Natural killer cell (primary cell): ENCODE data around the gene PIWIL4. TPM values are rescaled to one million over a fixed set of nuclear protein-coding genes. Genes with fewer than 3 reads are reported as not detected.

Experiments used
- ATAC-seq, 3 donors: fragments of 150-1000 bp in 2 of 3; fragments of 200-7000 bp in 1 of 3; cut with Tn5 transposase; 1 replicate in 1 of 3; 2 replicates in 2 of 3; pipeline ENCODE4 v1.10.0; 2021; ENCODE audit warnings: mild to moderate bottlenecking in 2 of 3, moderate library complexity in 2 of 3
- DNase-seq, 2 donors: peaks; one replicate each; pipeline versions ENCODE4 v3.0.0 to v3.0.0-alpha.2; 2013 to 2021; ENCODE audit warnings: mixed read lengths in 1 of 2
- H3K27ac ChIP-seq: one replicate; pipeline ENCODE4 v1.5.1; 2013; ENCODE audit warnings: mild to moderate bottlenecking, low read length
- H3K27me3 ChIP-seq: one replicate; pipeline ENCODE4 v1.6.1; 2013; ENCODE audit warnings: low read length; ENCODE audit not compliant: control insufficient read depth, insufficient read depth
- H3K36me3 ChIP-seq: one replicate; pipeline ENCODE4 v1.6.1; 2013; ENCODE audit warnings: low read length; ENCODE audit not compliant: control insufficient read depth, insufficient read depth
- H3K4me1 ChIP-seq: one replicate; pipeline ENCODE4 v1.6.1; 2013; ENCODE audit warnings: low read length; ENCODE audit not compliant: control insufficient read depth, insufficient read depth
- H3K4me3 ChIP-seq: one replicate; pipeline ENCODE4 v1.5.1; 2013; ENCODE audit warnings: low read length
- H3K9me3 ChIP-seq: one replicate; pipeline ENCODE4 v1.6.1; 2013; ENCODE audit warnings: low read length; ENCODE audit not compliant: control insufficient read depth, insufficient read depth
- H3K27ac Mint-ChIP-seq, 2 donors: one replicate each; pipeline ENCODE4 v1.8.0; 2022; ENCODE audit warnings: mild to moderate bottlenecking in 2 of 2, mixed read lengths in 2 of 2, moderate library complexity in 1 of 2
- H3K27me3 Mint-ChIP-seq, 2 donors: one replicate each; pipeline ENCODE4 v1.8.0; 2022; ENCODE audit warnings: low read depth in 2 of 2, mixed read lengths in 2 of 2
- H3K36me3 Mint-ChIP-seq: one replicate; pipeline ENCODE4 v1.8.0; 2022; ENCODE audit warnings: mixed read lengths
- H3K4me1 Mint-ChIP-seq, 2 donors: one replicate each; pipeline ENCODE4 v1.8.0; 2022; ENCODE audit warnings: mixed read lengths in 2 of 2
- H3K4me3 Mint-ChIP-seq: one replicate; pipeline ENCODE4 v1.8.0; 2022; ENCODE audit warnings: mild to moderate bottlenecking, moderate library complexity, mixed read lengths
- H3K9me3 Mint-ChIP-seq, 2 donors: one replicate each; pipeline ENCODE4 v1.8.0; 2022; ENCODE audit warnings: mixed read lengths in 2 of 2
- WGBS: methylation state at CpG from one replicate; pipeline ENCODE4 v1.1.7; 2013; ENCODE audit warnings: missing lambda C conversion rate; ENCODE audit not compliant: insufficient coverage; 5-methylcytosine and 5-hydroxymethylcytosine counted together
- intact Hi-C: fragments of 100-400 bp; cut with micrococcal nuclease; formaldehyde crosslinking; loops from one replicate; pipeline ENCODE4 v1.14.2; 2022
- total RNA-seq, 4 donors: library from RNA; stranded (reverse); fragments of 120-200 nt in 1 of 4; gene quantifications; one replicate each; pipeline versions ENCODE4 v1.2.3 to v1.2.4, GENCODE V29; 2013 to 2022
- TF ChIP-seq, protein P1 (sequence below): fragments of 200-600 bp; IDR thresholded peaks from one replicate; pipeline ENCODE4 v1.8.0; 2022; ENCODE audit warnings: antibody characterized with exemption

The PIWIL4 gene
- total RNA-seq, 3 donors from 2014 or later (not counting 1 experiment from before 2014, with no cell fraction given), result 2.0 to 2.7 (median 2.2) TPM

DNA sequence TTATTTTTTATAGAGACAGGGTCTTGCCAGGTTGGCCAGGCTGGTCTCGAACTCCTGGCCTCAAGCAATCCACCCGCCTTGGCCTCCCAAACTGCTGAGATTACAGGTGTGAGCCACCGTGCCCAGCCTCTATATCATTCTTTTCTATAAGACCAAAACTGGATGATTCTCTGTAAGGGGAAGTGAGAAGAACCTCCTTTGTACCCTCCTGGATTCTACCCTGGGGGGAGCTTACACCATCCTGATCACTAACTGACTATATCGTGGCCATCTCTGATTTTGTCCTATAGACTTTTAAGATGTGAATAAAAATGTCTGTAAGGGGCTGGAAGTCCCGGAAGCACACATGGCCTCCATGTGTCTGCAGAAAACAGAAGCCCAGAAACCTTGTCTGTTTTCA lies 9.1 kb downstream of the PIWIL4 start:
- Mint-ChIP-seq H3K27ac (no peak overlapping the region), H3K4me3 (no peak overlapping the region)
- intact Hi-C loops, result no loop called here

DNA sequence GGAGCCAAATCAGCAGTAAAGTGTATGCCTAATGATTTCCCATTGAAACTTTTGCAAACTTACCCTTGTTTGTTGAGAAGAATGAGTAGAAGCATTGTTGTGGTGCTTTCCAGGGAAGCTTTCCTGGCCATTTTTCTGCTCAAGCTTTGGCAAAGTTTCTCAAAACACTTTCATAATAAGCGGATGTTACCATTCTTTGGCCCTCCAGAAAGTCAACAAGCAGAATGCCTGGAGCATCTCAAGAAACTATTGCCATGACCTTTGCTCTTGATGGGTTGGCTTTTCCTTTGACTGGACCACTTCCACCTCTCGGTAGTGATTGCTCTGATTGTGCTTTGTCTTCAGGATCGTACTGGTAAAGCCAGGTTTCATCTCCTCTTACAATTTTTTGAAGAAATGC lies 10.7 kb downstream of the PIWIL4 start:
- Mint-ChIP-seq H3K4me1 (no peaks in the 10 kb centered on the region), H3K27ac (no peak overlapping the region), H3K36me3 (no peaks in the 10 kb centered on the region), H3K4me3 (no peak overlapping the region), H3K9me3 (no peaks in the 10 kb centered on the region), H3K27me3 (no peaks in the 10 kb centered on the region)
- H3K4me1 ChIP-seq, result no peaks in the 10 kb centered on the region
- WGBS, result 79% methylated on average over 3 of the region's 3 CpGs
- ATAC-seq, result no peak
- H3K4me3 ChIP-seq, result no peak overlapping the region
- no peaks in the 10 kb centered on the region for H3K36me3 ChIP-seq
- H3K27me3 ChIP-seq, result no peaks in the 10 kb centered on the region
- no peak overlapping the region for H3K27ac ChIP-seq
- no peak for DNase-seq
- TF ChIP-seq, protein P1, sequence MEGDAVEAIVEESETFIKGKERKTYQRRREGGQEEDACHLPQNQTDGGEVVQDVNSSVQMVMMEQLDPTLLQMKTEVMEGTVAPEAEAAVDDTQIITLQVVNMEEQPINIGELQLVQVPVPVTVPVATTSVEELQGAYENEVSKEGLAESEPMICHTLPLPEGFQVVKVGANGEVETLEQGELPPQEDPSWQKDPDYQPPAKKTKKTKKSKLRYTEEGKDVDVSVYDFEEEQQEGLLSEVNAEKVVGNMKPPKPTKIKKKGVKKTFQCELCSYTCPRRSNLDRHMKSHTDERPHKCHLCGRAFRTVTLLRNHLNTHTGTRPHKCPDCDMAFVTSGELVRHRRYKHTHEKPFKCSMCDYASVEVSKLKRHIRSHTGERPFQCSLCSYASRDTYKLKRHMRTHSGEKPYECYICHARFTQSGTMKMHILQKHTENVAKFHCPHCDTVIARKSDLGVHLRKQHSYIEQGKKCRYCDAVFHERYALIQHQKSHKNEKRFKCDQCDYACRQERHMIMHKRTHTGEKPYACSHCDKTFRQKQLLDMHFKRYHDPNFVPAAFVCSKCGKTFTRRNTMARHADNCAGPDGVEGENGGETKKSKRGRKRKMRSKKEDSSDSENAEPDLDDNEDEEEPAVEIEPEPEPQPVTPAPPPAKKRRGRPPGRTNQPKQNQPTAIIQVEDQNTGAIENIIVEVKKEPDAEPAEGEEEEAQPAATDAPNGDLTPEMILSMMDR, result no peak
- intact Hi-C loops, result no loop called here
- no peaks in the 10 kb centered on the region for H3K9me3 ChIP-seq

More for the DNA sequence above, 9.1 kb downstream of the PIWIL4 start:
- H3K27me3 Mint-ChIP-seq, result no peaks in the 10 kb centered on the region
- Histone ChIP-seq H3K9me3 (no peaks in the 10 kb centered on the region), H3K4me3 (no peak overlapping the region), H3K27me3 (no peaks in the 10 kb centered on the region), H3K27ac (no peak overlapping the region), H3K36me3 (no peaks in the 10 kb centered on the region), H3K4me1 (no peaks in the 10 kb centered on the region)
- H3K36me3 Mint-ChIP-seq, result no peaks in the 10 kb centered on the region
- H3K4me1 Mint-ChIP-seq, result no peaks in the 10 kb centered on the region
- DNase-seq (no peak), ATAC-seq (no peak)
- no peaks in the 10 kb centered on the region for H3K9me3 Mint-ChIP-seq
- 95% methylated on average over 3 of the region's 5 CpGs for WGBS
- TF ChIP-seq, protein P1, result no peak

DNA sequence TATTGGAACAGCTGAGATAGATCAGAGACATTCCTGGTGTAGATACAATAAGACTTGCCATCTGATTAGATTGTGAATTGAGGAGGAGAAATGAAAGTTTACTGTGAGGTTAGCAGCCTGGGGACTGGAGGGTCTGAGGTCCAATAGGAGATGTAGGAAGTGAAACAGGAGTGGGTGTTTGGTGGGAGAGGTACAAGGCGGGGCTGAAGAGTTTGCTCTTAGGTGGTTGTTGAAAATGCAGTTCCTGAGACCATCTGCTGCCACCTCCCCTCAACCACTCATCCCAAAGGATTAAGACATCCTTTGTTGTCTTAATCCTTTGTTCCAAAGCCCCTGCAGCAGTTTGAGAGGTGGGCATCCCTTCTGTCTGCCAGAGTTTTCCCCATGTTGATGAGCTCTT lies 14.8 kb downstream of the PIWIL4 start:
- ATAC-seq, result no peak
- no CpG with 5 or more reads among the region's 1 CpG for WGBS

More for the DNA sequence above, 14.8 kb downstream of the PIWIL4 start:
- Mint-ChIP-seq H3K4me3 (no peak overlapping the region), H3K9me3 (no peaks in the 10 kb centered on the region), H3K27ac (no peak overlapping the region), H3K27me3 (no peaks in the 10 kb centered on the region), H3K36me3 (no peaks in the 10 kb centered on the region), H3K4me1 (no peaks in the 10 kb centered on the region)
- H3K4me3 ChIP-seq, result no peak overlapping the region
- H3K9me3 ChIP-seq, result no peaks in the 10 kb centered on the region
- TF ChIP-seq, protein P1, result no peak
- DNase-seq, result no peak
- H3K27me3 ChIP-seq, result no peaks in the 10 kb centered on the region
- no peaks in the 10 kb centered on the region for H3K36me3 ChIP-seq
- no peak overlapping the region for H3K27ac ChIP-seq
- no peaks in the 10 kb centered on the region for H3K4me1 ChIP-seq
- intact Hi-C loops, result no loop called here
